HPDE6-E6E7 (cell line): ENCODE results near the gene MLST8.
"Not testable (repeated sequence)": the region's sequence is repeated elsewhere in the genome, so short reads cannot be mapped to it uniquely, and the experiment has no call there.

ENCODE experiments used
- DNase-seq: peaks from one replicate; pipeline ENCODE4 v3.0.0; 2011; ENCODE audit warnings: missing footprints; ENCODE audit errors: extremely low spot score

MLST8 gene

GRCh38 chr16:2231016-2231931, 26.0 kb downstream of the MLST8 start:
- DNase-seq: no peak

GRCh38 chr16:2232094-2232990, 27.1 kb downstream of the MLST8 start:
- DNase-seq: no peak

- DNase-seq: no peak
These were observed 28.0 kb downstream of the MLST8 start for GRCh38 chr16:2233046-2233775.

GRCh38 chr16:2233872-2234812, 28.9 kb downstream of the MLST8 start:
- DNase-seq: no peak

- no peak for DNase-seq
These were observed 29.5 kb downstream of the MLST8 start for GRCh38 chr16:2234813-2235170.

DNA sequence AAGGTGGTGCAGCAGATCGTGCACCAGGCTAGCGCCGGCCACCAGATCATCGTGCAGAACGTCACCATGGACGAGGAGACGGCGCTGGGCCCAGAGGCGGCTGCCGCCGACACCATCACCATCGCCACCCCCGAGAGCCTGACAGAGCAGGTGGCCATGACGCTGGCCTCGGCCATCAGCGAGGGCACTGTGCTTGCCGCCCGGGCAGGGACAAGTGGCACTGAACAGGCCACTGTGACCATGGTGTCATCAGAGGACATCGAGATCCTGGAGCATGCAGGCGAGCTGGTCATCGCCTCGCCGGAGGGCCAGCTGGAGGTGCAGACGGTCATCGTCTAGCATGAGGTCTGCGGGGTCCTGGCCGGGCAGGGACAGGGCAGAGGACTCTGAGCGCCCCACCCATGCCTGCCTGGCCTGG, 30.0 kb downstream of the MLST8 start:
- DNase-seq: no peak

GRCh38 chr16:2235695-2236336, 30.6 kb downstream of the MLST8 start:
- DNase-seq: no peak

DNA sequence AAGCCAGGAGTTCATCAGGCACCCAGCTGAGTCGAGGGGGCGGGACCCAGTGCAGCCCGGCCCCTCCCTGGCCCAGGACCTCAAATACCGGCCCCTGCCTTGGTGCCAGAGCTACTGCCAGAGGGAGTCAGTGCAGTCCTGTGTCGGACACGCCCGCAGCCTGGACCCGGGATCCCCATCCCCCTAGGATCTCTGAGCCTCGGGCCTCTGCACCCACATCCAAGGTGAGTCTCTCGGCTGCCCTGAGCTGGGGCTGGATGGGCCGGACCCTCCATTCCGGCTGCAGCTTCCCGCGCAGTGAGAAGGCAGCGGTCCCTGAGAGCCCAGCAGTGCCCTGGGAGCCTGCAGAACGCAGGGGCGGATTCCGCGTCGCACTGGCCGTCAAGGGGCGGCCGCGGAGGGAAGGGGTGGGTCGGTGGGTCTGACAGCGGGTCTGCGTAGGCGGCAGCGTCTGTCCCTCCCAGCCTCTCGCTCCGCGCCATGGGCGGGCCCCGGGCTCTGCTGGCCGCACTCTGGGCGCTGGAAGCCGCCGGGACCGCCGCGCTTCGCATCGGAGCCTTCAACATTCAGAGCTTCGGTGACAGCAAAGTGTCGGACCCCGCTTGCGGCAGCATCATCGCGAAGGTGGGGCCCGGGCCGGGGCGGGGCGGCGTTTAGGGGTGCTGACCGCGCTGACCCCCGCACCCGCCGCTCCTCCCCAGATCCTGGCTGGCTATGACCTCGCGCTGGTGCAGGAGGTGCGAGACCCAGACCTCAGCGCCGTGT, 31.3 kb downstream of the MLST8 start, which contains the start of gene DNASE1L2:
TSS of gene DNASE1L2 (plus strand) at position 108 of the 765 bp plus-strand sequence. CDS start at position 481, 373 bp downstream.
- DNase-seq: no peak

- no peak for DNase-seq
These were observed 31.8 kb downstream of the MLST8 start for GRCh38 chr16:2237102-2237482.

GRCh38 chr16:2237493-2238149, 32.4 kb downstream of the MLST8 start:
- DNase-seq: no peak

GRCh38 chr16:2238150-2238837, 33.0 kb downstream of the MLST8 start:
- DNase-seq: no peak

DNA sequence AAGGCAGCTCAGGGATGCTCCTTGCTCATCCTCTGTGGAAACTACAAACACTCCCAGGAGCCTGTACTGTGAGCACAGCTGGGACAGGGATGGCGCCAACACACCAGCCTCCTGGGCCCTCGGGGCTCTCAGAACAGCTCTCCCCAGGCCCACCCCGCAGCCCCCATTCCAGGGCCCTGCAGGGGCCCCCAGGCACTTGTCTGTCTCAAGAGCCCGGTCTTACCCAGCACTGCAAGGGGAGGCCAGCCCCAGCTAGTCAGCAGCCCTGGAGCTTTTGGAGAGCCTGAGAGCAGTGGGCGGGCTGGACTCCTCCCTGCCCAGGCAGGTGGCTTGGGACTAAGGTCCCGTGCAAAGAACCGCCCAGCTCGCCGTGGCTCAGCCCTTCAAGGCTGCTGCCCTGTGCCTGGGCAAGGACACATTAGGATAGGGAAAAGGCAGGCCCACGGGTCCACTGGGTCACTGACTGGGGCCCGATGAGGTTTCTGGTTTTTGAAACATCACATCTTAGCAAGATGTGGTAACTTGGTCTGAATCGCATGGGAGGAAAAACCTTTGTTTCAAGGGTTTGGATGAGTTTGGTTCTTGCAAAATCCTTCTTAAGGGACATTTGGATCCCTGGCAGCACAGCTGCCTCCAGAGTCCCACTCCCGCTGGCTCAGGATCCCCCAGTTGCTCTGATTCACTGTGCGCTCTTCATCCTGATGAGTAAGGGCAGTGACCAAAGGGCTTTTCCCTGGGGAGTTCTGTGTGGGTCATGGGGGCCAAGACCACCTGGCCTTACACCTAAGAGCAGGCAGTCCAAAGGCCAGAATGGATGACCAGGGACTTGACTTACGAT, 33.8 kb downstream of the MLST8 start:
- DNase-seq: no peak

GRCh38 chr16:2240331-2240730, 35.1 kb downstream of the MLST8 start:
- DNase-seq: not testable (repeated sequence)

DNA sequence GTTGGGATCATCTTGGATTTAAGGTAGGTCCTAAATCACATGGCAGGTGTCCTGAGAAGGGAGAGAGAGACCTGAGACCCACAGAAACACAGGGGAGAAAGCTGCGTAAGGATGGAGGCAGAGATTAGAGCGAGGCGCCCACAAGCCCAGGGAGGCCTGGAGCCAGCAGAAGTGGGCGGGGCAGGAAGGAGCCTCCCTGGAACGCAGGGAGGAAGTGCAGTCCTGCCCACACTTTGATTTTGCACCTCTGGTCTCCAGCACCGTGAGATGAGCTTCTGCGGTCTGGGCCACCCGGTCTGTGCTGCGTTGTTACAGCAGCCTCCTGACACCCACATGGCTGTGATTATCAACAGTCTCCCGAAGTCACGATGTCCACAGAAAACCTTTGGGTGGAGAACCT, 37.3 kb downstream of the MLST8 start:
- DNase-seq: no peak

- DNase-seq: no peak
These were observed 37.8 kb downstream of the MLST8 start for GRCh38 chr16:2243031-2243528.

DNA sequence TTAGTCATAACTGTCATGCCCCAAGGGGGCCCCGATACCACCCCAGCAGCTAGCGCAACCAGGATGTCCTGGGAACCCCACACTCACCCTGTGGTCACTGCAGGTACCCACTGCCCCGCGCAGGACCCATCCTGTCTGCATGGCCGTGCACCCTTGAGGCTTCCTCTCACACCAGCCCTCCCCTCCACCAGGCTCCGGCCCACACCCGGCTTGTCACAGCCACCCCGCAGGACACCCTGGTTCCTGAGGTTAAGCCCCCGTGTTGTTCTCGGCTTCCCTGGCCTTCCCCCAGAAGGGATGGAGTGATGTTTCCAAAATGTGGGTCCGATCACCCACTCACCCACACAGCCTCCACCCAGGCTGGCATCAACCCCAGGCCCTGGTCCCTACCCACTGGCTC, 38.5 kb downstream of the MLST8 start:
- DNase-seq: no peak

DNA sequence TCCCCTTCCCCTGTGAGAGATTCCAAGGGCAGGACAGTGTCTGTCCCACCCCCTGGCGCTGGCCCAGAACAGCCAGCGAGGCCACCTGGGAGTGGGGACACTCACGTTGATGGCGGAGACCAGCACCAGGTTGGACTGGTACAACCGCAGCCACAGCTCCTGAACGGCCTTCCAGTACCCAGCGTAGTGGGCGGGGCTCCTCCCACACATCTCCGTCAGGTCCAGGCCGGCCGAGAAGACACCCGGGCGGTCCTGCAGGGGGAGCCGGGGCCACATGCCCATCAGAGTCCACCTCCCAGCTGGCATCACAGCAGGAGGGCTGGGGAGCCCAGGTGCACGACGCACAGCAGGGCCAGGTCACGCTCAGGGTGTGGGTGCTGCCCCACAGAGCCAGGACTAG, 39.0 kb downstream of the MLST8 start:
- DNase-seq: no peak
